NCI-H187 treated with DMSO at 0.1 percent for 48 hours (cell line): Measurements from ENCODE around the gene CTNNAL1.
"Not testable (repeated sequence)": the region's sequence is repeated elsewhere in the genome, so short reads cannot be mapped to it uniquely, and the experiment has no call there.

Source experiments
- DNase-seq: peaks from one replicate; lab custom pipeline; 2025; lab: John Stamatoyannopoulos, UW

The CTNNAL1 gene

DNA sequence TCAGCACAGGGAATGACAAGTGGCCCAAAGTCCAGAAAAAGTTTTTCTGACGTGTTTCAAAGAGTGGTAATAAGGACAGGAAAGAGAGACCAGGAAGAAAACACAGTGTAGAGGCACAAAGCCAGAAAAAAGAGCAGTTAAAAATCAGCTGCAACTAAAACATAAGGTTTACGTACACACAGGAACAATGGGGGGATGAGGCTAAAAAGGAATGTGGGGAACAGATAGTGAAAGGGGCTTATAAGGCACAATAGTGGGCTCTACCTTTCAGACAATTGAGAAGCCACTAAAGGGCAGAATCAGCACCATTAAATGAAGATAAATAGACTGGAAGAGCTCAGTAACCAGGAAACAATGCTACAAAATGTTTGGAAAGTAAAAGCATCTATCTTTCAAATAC is 84.9 kb downstream of the CTNNAL1 start:
- no peak for DNase-seq

GRCh38 chr9:108924466-108924865 is 88.8 kb downstream of the CTNNAL1 start:
- no peak for DNase-seq

- DNase-seq = no peak
Observed at GRCh38 chr9:108921200-108921599, 92.1 kb downstream of the CTNNAL1 start.

- not testable (repeated sequence) for DNase-seq
Observed at GRCh38 chr9:108920401-108920800, 92.9 kb downstream of the CTNNAL1 start.

GRCh38 chr9:108919517-108919916 is 93.8 kb downstream of the CTNNAL1 start:
- no peak for DNase-seq

DNA sequence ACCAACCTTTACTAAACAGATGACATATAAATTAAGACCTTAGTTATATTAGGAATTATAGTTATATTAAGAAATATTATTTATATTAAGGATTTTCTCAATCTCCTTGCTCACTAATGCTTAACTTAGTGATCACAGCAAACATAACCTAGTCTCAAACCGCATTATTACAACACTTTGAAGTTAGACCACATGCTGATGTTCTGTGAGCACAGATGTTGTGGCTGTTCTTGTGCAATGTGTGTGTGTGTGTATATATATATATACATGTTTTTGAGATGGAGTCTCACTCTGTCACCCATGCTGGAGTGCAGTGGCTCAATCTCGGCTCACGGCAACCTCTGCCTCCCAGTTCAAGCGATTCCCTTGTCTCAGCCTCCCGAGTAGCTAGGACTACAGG is 99.9 kb downstream of the CTNNAL1 start:
- DNase-seq = no peak

GRCh38 chr9:108911820-108912219 is 101.5 kb downstream of the CTNNAL1 start:
- DNase-seq = no peak

DNA sequence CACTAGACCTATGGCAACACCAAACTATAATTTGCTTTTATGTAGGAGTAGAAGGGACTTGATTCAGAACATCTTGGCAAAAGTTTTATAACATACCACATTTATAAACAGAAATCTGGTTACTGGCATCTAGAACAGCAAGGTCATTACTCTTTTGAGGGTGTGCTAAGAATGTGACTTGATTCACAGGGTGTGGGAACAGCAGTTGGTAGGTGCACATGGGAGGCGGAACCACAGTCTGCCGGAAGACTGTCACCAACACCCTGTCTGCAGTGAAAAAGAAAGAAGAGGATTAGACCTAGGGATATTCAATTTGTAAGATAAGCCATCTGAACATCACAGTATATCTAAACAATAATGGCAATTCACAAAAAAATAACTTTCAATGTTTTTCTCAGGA is 102.4 kb downstream of the CTNNAL1 start:
- no peak for DNase-seq

DNA sequence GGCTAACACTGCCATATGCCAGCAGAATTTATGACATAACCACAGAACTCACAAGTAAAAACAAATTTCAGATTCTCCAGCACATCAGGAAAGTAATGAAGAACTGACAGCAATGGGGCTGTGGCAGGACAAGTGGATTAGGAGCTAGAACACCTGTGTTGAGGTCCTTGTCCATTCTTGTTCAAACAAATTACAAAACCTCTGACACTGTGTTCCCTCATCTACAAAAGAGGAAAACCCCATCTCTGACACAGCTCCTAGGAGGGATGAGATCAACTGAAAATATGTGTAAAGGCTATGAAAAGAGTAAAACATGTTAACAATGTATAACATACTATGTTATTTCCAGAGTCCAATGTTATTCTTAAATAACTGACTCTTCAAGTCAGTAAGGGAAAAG is 102.9 kb downstream of the CTNNAL1 start:
- DNase-seq = no peak

- DNase-seq = no peak
Observed at GRCh38 chr9:108905494-108905893, 107.8 kb downstream of the CTNNAL1 start.

GRCh38 chr9:108904161-108904560 is 109.1 kb downstream of the CTNNAL1 start:
- no peak for DNase-seq

DNA sequence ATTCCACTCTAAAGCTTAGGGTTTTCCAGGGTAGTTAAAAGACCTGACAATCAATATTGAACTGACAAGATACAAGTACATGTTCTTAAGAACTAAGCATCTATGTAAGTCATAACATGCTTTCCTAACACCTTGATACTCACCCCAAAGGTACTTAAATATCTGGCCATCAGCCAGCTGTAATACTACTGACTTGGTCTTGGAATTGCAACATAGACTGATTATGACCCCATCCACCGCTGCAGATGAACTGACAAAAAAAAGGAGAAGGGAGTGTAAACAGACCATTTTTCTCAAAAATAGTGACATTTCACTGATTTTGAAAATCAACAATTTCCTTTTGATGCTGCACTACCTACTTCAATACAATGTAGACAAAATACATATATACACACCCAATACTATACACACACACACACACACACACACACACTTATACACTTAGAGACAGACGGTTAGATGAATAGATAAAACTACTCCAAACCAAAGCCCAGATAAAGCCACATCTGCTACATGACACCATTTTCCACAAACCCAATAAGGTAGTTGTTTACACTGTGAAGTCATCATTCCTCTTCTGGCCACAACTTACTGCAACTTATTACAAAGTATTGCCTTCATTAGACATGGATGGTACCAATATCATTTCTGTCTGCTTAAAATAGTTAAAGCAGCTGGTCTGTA is 109.7 kb downstream of the CTNNAL1 start:
- DNase-seq = no peak

DNA sequence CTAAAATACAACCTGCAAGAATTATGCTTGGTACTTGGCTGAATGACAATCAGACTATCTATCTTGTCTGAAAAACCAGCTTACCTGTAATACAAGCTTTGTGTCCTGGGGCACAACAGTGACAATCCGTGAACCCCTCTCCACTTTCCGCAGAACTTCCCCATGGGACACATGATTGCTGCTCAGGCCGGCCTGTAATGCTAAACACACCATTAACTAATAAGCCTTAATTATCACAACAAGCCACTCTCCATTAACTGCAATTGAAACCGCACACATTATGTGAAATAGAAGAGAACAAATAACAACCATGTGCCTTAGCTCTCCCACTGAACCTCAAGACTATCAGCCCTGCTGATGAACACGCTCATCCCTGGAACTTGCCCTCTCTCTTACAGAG is 113.1 kb downstream of the CTNNAL1 start:
- DNase-seq = no peak

GRCh38 chr9:108899023-108899695 is 114.1 kb downstream of the CTNNAL1 start:
- not testable (repeated sequence) for DNase-seq

GRCh38 chr9:108897324-108898096 is 115.8 kb downstream of the CTNNAL1 start:
- no peak for DNase-seq

DNA sequence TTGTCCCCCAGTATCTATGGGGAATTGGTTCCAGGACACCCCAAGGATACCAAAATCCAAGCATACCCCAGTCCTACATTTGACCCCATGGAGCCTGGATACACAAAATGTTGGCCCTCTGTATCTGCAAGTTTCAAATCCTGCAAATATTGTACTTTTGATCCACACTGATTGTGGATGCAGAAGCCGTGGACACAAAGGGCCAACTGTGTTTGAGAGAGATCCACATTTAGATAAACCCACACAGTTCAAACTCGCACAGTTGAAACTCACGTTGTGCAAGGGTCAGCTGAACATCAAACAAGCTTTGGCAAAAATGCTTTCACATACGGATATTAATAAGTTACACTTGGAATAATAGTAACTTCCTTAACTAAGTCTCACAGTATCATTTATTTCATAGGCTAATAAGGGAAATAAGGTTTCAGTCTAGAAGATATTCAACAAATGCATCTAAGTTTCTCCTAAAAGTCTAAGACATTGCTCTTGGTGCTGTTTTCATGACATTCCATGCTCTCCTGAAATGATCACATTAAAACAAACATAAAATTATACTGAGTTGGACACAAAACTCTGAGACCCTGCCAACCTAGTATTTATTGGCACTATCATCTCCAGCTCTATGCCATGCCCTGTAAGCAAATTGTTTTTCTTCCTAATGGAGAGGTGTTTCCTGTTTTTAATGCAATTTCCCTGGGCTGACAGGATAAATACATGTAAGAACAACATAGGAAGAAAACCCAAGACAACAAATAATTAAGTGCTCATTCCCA is 118.9 kb downstream of the CTNNAL1 start:
- no peak for DNase-seq
